Measurements from ENCODE around the gene VRK1. TPM values are rescaled to one million over a fixed set of nuclear protein-coding genes. Genes with fewer than 3 reads are reported as not detected.

VRK1 gene, protein sequence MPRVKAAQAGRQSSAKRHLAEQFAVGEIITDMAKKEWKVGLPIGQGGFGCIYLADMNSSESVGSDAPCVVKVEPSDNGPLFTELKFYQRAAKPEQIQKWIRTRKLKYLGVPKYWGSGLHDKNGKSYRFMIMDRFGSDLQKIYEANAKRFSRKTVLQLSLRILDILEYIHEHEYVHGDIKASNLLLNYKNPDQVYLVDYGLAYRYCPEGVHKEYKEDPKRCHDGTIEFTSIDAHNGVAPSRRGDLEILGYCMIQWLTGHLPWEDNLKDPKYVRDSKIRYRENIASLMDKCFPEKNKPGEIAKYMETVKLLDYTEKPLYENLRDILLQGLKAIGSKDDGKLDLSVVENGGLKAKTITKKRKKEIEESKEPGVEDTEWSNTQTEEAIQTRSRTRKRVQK
- total RNA-seq (2022; extraction: Qiagen RNA extraction): 21.9 to 43.8 TPM (median 24.7 TPM) in 5 replicates

GRCh38 chr14:96796851-96797581 lies at the start of gene VRK1:
Gene VRK1 (plus strand): TSS chr14:96797382. CDS start chr14:96833472, 36,090 bp downstream.

